Colonic mucosa (tissue), 4 donors: ENCODE data around the gene ADIPOR2. TPM values are rescaled to one million over a fixed set of nuclear protein-coding genes. Genes with fewer than 3 reads are reported as not detected.

Experiments used
- DNase-seq: peaks from one replicate; pipeline ENCODE4 v3.0.0-alpha.2; 2020
- H3K27ac ChIP-seq: fragments of 200-600 bp; one replicate; pipeline ENCODE4 v1.8.0; 2021
- H3K27me3 ChIP-seq: fragments of 200-600 bp; one replicate; pipeline ENCODE4 v1.8.0; 2021
- H3K36me3 ChIP-seq: fragments of 200-600 bp; one replicate; pipeline ENCODE4 v1.8.0; 2021
- H3K4me1 ChIP-seq: fragments of 200-600 bp; one replicate; pipeline ENCODE4 v1.8.0; 2021; ENCODE audit warnings: mild to moderate bottlenecking
- H3K4me3 ChIP-seq: fragments of 200-600 bp; one replicate; pipeline ENCODE4 v1.8.0; 2021
- H3K9ac ChIP-seq, 2 donors: one replicate each; pipeline ENCODE4 v1.7.0; 2013; ENCODE audit warnings: control low read depth in 2 of 2, low read depth in 2 of 2, low read length in 2 of 2
- H3K9me3 ChIP-seq: fragments of 200-600 bp; one replicate; pipeline ENCODE4 v1.8.0; 2021
- intact Hi-C: fragments of 100-400 bp; cut with DNase I; formaldehyde crosslinking; loops from one replicate; pipeline ENCODE4 v1.14.1; 2022
- total RNA-seq, 2 donors: library from RNA; stranded (reverse); fragmentation: NEBNext Ultra II Directional in 1 of 2; extraction: Animal tissue kit (Norgen Biotek cat#: 25700) in 1 of 2; gene quantifications; one replicate each; pipeline ENCODE4 v1.2.1, GENCODE V29; 2021
- TF ChIP-seq, protein P1 (sequence below): fragments of 200-600 bp; IDR thresholded peaks from one replicate; pipeline ENCODE4 v1.8.0; 2022; ENCODE audit warnings: antibody characterized with exemption, mild to moderate bottlenecking
- donor health status: healthy.
- donor health status: DM: no; HTN: no; CAD: no.
- donor health status: DM: no; HTN: no; CAD: no.

The ADIPOR2 gene
- total RNA-seq, 2 donors from 2014 or later = 68.3 to 138 TPM

DNA sequence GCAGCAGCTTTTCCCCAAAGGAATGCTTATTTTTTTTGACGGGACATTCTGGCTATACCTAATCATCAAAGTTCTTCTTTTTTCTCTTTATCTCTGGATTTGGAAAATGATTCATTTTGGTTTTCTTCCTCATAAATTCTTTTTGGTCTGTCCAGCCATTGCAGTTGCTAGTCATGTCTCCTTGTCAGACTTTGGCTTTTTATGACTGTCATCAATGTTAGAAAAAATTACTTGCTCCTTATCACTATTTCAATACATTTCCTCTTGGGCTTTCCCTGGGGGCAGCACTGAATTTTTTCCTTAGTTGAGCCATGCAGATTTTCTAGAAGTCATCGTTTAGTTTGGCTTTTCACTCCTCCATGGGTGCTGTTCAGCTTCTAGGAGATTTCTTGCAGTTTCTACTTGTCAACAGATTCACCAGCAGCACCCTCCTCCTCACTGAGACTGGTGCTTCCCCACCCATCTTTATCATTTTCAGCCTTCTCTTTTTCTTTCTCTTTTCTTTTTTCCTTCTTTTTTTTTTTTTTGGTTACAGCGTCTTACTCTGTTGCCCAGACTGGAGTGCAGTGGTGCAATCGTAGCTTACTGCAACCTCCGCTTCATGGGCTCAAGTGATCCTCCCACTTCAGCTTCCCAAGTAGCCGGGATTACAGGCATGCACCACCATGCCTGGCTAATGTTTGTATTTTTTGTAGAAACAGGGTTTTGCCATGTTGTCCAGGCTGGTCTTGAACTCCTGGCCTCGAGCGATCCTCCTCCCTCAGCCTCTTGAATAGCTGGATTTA, 5.2 kb downstream of the ADIPOR2 start:
- H3K4me1 ChIP-seq = no peaks in the 10 kb centered on the region
- no peak overlapping the region for H3K27ac ChIP-seq
- H3K27me3 ChIP-seq = no peaks in the 10 kb centered on the region
- H3K9me3 ChIP-seq = no peaks in the 10 kb centered on the region
- TF ChIP-seq, protein P1, sequence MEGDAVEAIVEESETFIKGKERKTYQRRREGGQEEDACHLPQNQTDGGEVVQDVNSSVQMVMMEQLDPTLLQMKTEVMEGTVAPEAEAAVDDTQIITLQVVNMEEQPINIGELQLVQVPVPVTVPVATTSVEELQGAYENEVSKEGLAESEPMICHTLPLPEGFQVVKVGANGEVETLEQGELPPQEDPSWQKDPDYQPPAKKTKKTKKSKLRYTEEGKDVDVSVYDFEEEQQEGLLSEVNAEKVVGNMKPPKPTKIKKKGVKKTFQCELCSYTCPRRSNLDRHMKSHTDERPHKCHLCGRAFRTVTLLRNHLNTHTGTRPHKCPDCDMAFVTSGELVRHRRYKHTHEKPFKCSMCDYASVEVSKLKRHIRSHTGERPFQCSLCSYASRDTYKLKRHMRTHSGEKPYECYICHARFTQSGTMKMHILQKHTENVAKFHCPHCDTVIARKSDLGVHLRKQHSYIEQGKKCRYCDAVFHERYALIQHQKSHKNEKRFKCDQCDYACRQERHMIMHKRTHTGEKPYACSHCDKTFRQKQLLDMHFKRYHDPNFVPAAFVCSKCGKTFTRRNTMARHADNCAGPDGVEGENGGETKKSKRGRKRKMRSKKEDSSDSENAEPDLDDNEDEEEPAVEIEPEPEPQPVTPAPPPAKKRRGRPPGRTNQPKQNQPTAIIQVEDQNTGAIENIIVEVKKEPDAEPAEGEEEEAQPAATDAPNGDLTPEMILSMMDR = no peak
- no peak overlapping the region for H3K4me3 ChIP-seq
- intact Hi-C loops = no loop called here
- DNase-seq = no peak
- no peak overlapping the region for H3K9ac ChIP-seq
- H3K36me3 ChIP-seq = no peaks in the 10 kb centered on the region

DNA sequence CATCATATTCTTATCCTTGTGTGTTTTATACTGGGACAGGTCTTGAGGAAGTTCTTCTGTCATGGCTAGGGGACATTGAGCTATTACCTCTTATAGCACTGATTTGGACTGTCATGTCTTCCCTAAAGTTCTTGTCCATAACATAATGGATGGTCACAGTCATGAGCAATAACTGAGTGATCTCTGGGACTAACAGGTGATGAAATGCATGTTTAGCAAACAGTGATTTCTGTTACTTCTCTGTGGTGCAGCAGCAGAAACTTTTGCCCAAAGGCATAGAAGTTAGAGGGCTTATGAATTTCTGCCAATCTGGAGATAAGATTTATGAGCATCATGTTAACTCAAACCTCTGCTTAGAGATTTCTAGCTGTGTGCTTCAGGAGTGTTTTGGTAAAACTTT, 5.9 kb downstream of the ADIPOR2 start:
- TF ChIP-seq, protein P1 = no peak

DNA sequence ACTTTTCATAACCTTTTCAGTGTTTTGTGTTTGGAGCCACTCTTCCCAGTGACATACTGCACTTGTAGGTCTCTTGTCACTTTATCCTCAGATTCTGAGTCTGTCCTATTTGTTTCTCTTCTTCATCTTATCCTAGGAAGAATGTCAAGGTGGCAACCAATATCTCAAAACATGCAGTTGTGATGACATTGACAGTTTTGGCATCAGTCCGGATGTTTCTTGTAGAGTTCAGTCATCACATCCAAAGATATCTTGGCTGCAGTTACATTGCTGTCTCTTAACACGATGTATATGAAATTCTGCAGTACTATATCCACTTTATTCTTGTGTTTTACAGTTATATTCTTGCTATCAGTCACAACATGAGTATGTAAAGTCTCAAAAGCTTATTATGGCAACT, 6.4 kb downstream of the ADIPOR2 start:
- no peaks in the 10 kb centered on the region for H3K4me1 ChIP-seq
- DNase-seq = no peak

More for the DNA sequence above, 5.9 kb downstream of the ADIPOR2 start:
- no peak overlapping the region for H3K4me3 ChIP-seq
- no peaks in the 10 kb centered on the region for H3K36me3 ChIP-seq
- H3K9ac ChIP-seq = no peak overlapping the region
- DNase-seq = no peak
- no peaks in the 10 kb centered on the region for H3K4me1 ChIP-seq
- intact Hi-C loops = no loop called here
- H3K27ac ChIP-seq = no peak overlapping the region
- no peaks in the 10 kb centered on the region for H3K9me3 ChIP-seq
- no peaks in the 10 kb centered on the region for H3K27me3 ChIP-seq

DNA sequence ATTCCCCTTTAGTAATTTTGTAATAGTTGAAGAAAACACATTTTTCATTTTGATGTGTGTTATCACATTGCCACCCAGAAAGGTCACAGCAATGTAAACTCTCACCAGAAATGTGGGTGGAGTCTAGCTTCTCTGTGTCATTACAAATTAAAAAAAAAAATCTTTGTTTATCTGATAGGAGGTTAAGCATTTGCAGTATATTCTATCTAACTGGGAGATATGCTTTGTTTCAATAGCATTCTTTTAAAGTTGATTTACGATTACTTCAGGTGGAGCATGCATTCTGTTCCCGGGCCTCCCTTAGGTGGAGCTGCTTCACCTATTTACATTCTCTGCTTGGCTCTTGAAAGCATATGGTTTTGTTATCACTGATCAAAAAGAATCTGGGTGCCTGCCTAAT, 7.8 kb downstream of the ADIPOR2 start:
- H3K9ac ChIP-seq = no peak overlapping the region
- intact Hi-C loops = no loop called here
- H3K9me3 ChIP-seq = no peaks in the 10 kb centered on the region
- H3K27ac ChIP-seq = no peak overlapping the region
- TF ChIP-seq, protein P1 = no peak
- no peak for DNase-seq
- no peaks in the 10 kb centered on the region for H3K36me3 ChIP-seq
- H3K4me3 ChIP-seq = no peak overlapping the region
- no peaks in the 10 kb centered on the region for H3K27me3 ChIP-seq
- no peaks in the 10 kb centered on the region for H3K4me1 ChIP-seq

More for the DNA sequence above, 6.4 kb downstream of the ADIPOR2 start:
- Histone ChIP-seq H3K4me3 (no peak overlapping the region), H3K27me3 (no peaks in the 10 kb centered on the region), H3K9ac (no peak overlapping the region), H3K9me3 (no peaks in the 10 kb centered on the region), H3K36me3 (no peaks in the 10 kb centered on the region), H3K27ac (no peak overlapping the region)
- intact Hi-C loops = no loop called here
- TF ChIP-seq, protein P1 = no peak

DNA sequence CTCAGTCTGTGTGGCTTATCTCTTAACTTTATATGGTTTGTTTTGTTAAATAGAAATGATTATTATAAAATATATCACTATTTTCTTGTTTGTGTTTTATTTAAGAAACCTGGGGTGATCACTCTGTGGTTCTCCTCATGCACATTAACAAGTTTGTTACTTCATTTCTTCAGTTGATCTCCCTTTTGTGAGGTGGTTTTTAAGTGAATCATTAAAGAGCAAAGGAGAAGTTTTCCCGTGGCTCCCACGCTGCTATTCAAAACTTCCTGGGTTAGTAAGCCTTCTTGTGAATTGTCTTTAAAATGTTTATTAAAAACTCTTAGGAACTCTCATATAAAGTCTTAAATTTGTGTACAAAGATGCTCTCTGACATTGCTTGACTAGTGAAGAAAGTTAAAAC, 11.8 kb downstream of the ADIPOR2 start:
- Histone ChIP-seq H3K9ac (no peak overlapping the region), H3K27ac (no peak overlapping the region), H3K4me1 (no peaks in the 10 kb centered on the region), H3K27me3 (no peaks in the 10 kb centered on the region), H3K36me3 (no peaks in the 10 kb centered on the region), H3K4me3 (no peak overlapping the region), H3K9me3 (no peaks in the 10 kb centered on the region)
- intact Hi-C loops = loop anchor here (10.0 kb wide), 1 partner anchor 82 kb away; no protein-coding TSS in a partner anchor
- DNase-seq = no peak
- TF ChIP-seq, protein P1 = no peak
